Endodermal cell (in vitro differentiated cells): ENCODE results near the gene FNBP1. TPM values are rescaled to one million over a fixed set of nuclear protein-coding genes. Genes with fewer than 3 reads are reported as not detected.
"Not testable (repeated sequence)": the region's sequence is repeated elsewhere in the genome, so short reads cannot be mapped to it uniquely, and the experiment has no call there.

Source experiments
- DNase-seq: peaks from one replicate; pipeline ENCODE4 v3.0.0-alpha.2; 2017
- H3K27ac ChIP-seq: 2 replicates; pipeline ENCODE4 v1.5.1; 2013; ENCODE audit warnings: mild to moderate bottlenecking, low read depth, low read length, moderate library complexity
- H3K27me3 ChIP-seq: 2 replicates; pipeline ENCODE4 v1.6.1; 2013; ENCODE audit warnings: mild to moderate bottlenecking, low read length, moderate library complexity; ENCODE audit not compliant: insufficient read depth, control insufficient read depth, poor library complexity, severe bottlenecking
- H3K36me3 ChIP-seq: 2 replicates; pipeline ENCODE4 v1.7.0; 2013; ENCODE audit warnings: mild to moderate bottlenecking, low read length, moderate library complexity; ENCODE audit not compliant: control insufficient read depth, insufficient read depth
- H3K4me1 ChIP-seq: one replicate; pipeline ENCODE4 v1.7.0; 2013; ENCODE audit warnings: low read length; ENCODE audit not compliant: control insufficient read depth, insufficient read depth
- H3K4me3 ChIP-seq: 2 replicates; pipeline ENCODE4 v1.5.1; 2013; ENCODE audit warnings: mild to moderate bottlenecking, low read length, moderate library complexity
- H3K9ac ChIP-seq: 2 replicates; pipeline ENCODE4 v1.6.1; 2013; ENCODE audit warnings: mild to moderate bottlenecking, low read length, moderate library complexity; ENCODE audit not compliant: poor library complexity, severe bottlenecking; ENCODE audit errors: extremely low read depth
- H3K9me3 ChIP-seq: 2 replicates; pipeline ENCODE4 v1.6.1; 2013; ENCODE audit warnings: mild to moderate bottlenecking, low read length, moderate library complexity; ENCODE audit not compliant: control insufficient read depth
- H3K27ac Mint-ChIP-seq: 2 replicates; pipeline ENCODE4 v1.8.0; 2020; ENCODE audit warnings: mixed read lengths
- H3K27me3 Mint-ChIP-seq: 2 replicates; pipeline ENCODE4 v1.8.0; 2021; ENCODE audit warnings: mild to moderate bottlenecking, mixed read lengths; ENCODE audit not compliant: insufficient read depth
- H3K36me3 Mint-ChIP-seq: 2 replicates; pipeline ENCODE4 v1.8.0; 2020; ENCODE audit warnings: low read depth, mixed read lengths
- H3K4me1 Mint-ChIP-seq: 2 replicates; pipeline ENCODE4 v1.8.0; 2020; ENCODE audit warnings: mixed read lengths
- H3K4me3 Mint-ChIP-seq: 2 replicates; pipeline ENCODE4 v1.8.0; 2020; ENCODE audit warnings: mild to moderate bottlenecking, moderate library complexity, mixed read lengths
- H3K9me3 Mint-ChIP-seq: 2 replicates; pipeline ENCODE4 v1.8.0; 2020; ENCODE audit warnings: mild to moderate bottlenecking, mixed read lengths
- CTCF ChIP-seq: fragments of 200-600 bp; sonication (generic); conservative IDR thresholded peaks from 2 replicates; pipeline ENCODE4 v1.5.0; 2021; ENCODE audit warnings: antibody characterized with exemption, mild to moderate bottlenecking
- WGBS, 2 experiments: methylation state at CpG; one replicate each; pipeline versions ENCODE4 v1.1.5 to v1.1.7; 2013; ENCODE audit warnings: missing lambda C conversion rate in 2 of 2, mixed read lengths in 1 of 2; ENCODE audit not compliant: insufficient coverage in 1 of 2, insufficient read length in 1 of 2; 5-methylcytosine and 5-hydroxymethylcytosine counted together
- total RNA-seq, 2 donors: library from RNA; stranded (reverse); fragmentation: NEBNext Ultra II Directional in 1 of 2; extraction: Animal tissue kit (Norgen Biotek cat#: 25700) in 1 of 2; gene quantifications; 2 replicates in 1 of 2; 3 replicates in 1 of 2; pipeline ENCODE4 v1.2.1, GENCODE V29; 2021

The FNBP1 gene
- total RNA-seq, 2 donors from 2014 or later, result 41.4 to 43.3 TPM

- Mint-ChIP-seq H3K27ac (no peak overlapping the region), H3K4me1 (no peaks in the 10 kb centered on the region), H3K9me3 (peaks cover 19% of the 10 kb centered on the region), H3K36me3 (peaks cover 22% of the 10 kb centered on the region), H3K4me3 (no peak overlapping the region), H3K27me3 (no peaks in the 10 kb centered on the region)
- 92% methylated on average over 2 of the region's 2 CpGs; no CpG with 5 or more reads in 1 of the 2 experiments for WGBS, 2 experiments
- peaks cover 20% of the 10 kb centered on the region for H3K9me3 ChIP-seq
- no peaks in the 10 kb centered on the region for H3K4me1 ChIP-seq
- H3K36me3 ChIP-seq, result peaks cover 11% of the 10 kb centered on the region
- H3K27me3 ChIP-seq, result no peaks in the 10 kb centered on the region
- H3K27ac ChIP-seq, result no peak overlapping the region
- H3K4me3 ChIP-seq, result no peak overlapping the region
- no peak for DNase-seq
- no peak overlapping the region for H3K9ac ChIP-seq
- TF ChIP-seq CTCF, result no peak
These were observed 103.6 kb downstream of the FNBP1 start for GRCh38 chr9:129939431-129939830.

- 88% methylated on average over 1 of the region's 2 CpGs; no CpG with 5 or more reads in 1 of the 2 experiments for WGBS, 2 experiments
- no peak for TF ChIP-seq CTCF
These were observed 104.6 kb downstream of the FNBP1 start for GRCh38 chr9:129938291-129938979.

GRCh38 chr9:129937879-129938278 lies 105.1 kb downstream of the FNBP1 start:
- not testable (repeated sequence) for H3K9ac ChIP-seq, DNase-seq, H3K4me3 ChIP-seq, H3K4me1 Mint-ChIP-seq, H3K27ac Mint-ChIP-seq, H3K27me3 Mint-ChIP-seq, H3K27ac ChIP-seq, H3K4me1 ChIP-seq, H3K27me3 ChIP-seq, H3K4me3 Mint-ChIP-seq
- peaks cover 11% of the 10 kb centered on the region for H3K36me3 ChIP-seq
- WGBS, 2 experiments, result 92% methylated on average over 5 of the region's 5 CpGs; no CpG with 5 or more reads in 1 of the 2 experiments
- H3K9me3 ChIP-seq, result peaks cover 16% of the 10 kb centered on the region
- peaks cover 14% of the 10 kb centered on the region for H3K9me3 Mint-ChIP-seq
- peaks cover 14% of the 10 kb centered on the region for H3K36me3 Mint-ChIP-seq

More at GRCh38 chr9:129938291-129938979, 104.6 kb downstream of the FNBP1 start:
- Histone ChIP-seq H3K9ac (no peak overlapping the region), H3K9me3 (peaks cover 20% of the 10 kb centered on the region), H3K4me1 (no peaks in the 10 kb centered on the region), H3K36me3 (peaks cover 11% of the 10 kb centered on the region), H3K27ac (no peak overlapping the region), H3K27me3 (no peaks in the 10 kb centered on the region), H3K4me3 (no peak overlapping the region)
- H3K36me3 Mint-ChIP-seq, result peaks cover 18% of the 10 kb centered on the region
- peaks cover 17% of the 10 kb centered on the region for H3K9me3 Mint-ChIP-seq
- no peak overlapping the region for H3K27ac Mint-ChIP-seq
- H3K27me3 Mint-ChIP-seq, result no peaks in the 10 kb centered on the region
- H3K4me3 Mint-ChIP-seq, result no peak overlapping the region
- DNase-seq, result no peak
- peaks cover 2% of the 10 kb centered on the region for H3K4me1 Mint-ChIP-seq
